H1 (cell line): Measurements from ENCODE around the gene EMC6. TPM values are rescaled to one million over a fixed set of nuclear protein-coding genes. Genes with fewer than 3 reads are reported as not detected.

Source experiments
- CTCF ChIA-PET: fragments of 300-600 bp; sonication (Branson Sonifier 250); formaldehyde crosslinking; loops from one replicate; lab custom pipeline; 2021; ENCODE audit not compliant: partially characterized antibody; lab: Charles Lee
- POLR2A ChIA-PET: fragments of 300-600 bp; sonication (Branson Sonifier 250); formaldehyde crosslinking; loops from one replicate; lab custom pipeline; 2021; ENCODE audit warnings: inconsistent platforms; ENCODE audit not compliant: partially characterized antibody; lab: Charles Lee
- DNase-seq, 2 experiments: peaks; one replicate each; pipeline versions ENCODE4 v3.0.0 to v3.0.0-alpha.2; 2010 to 2022; ENCODE audit warnings: low spot score in 2 of 2, low read depth in 1 of 2, mixed read lengths in 1 of 2
- FAIRE-seq: peaks from 2 replicates; lab custom pipeline; 2011; peaks lifted over from hg19 to GRCh38; lab: Jason Lieb, UNC
- H2AFZ ChIP-seq: 2 replicates; pipeline ENCODE4 v1.8.1; 2012; ENCODE audit warnings: low read length, inconsistent platforms
- H2AK5ac ChIP-seq: 2 replicates; pipeline ENCODE4 v1.6.1; 2013; ENCODE audit warnings: low read depth, low read length
- H2BK120ac ChIP-seq: replicated peaks from 2 replicates; pipeline ENCODE3; 2013; ENCODE audit warnings: low read depth, low read length, inconsistent platforms
- H2BK12ac ChIP-seq: 2 replicates; pipeline ENCODE4 v1.6.1; 2013; ENCODE audit warnings: low read depth, low read length
- H2BK15ac ChIP-seq: 2 replicates; pipeline ENCODE4 v1.6.1; 2013; ENCODE audit warnings: low read length
- H2BK20ac ChIP-seq: 2 replicates; pipeline ENCODE4 v1.6.1; 2013; ENCODE audit warnings: low read length
- H2BK5ac ChIP-seq: 2 replicates; pipeline ENCODE4 v1.6.1; 2013; ENCODE audit warnings: low read depth, low read length
- H3K14ac ChIP-seq: 2 replicates; pipeline ENCODE4 v1.6.1; 2013; ENCODE audit warnings: inconsistent platforms; ENCODE audit not compliant: insufficient read length
- H3K18ac ChIP-seq: 2 replicates; pipeline ENCODE4 v1.6.1; 2013; ENCODE audit warnings: low read length; ENCODE audit errors: extremely low read depth
- H3K23ac ChIP-seq: 2 replicates; pipeline ENCODE4 v1.6.1; 2013; ENCODE audit warnings: inconsistent platforms; ENCODE audit not compliant: insufficient read length
- H3K23me2 ChIP-seq: 2 replicates; pipeline ENCODE4 v1.6.1; 2013; ENCODE audit warnings: low read depth, low read length
- H3K27ac ChIP-seq: 2 replicates; pipeline ENCODE4 v1.6.1; 2011; ENCODE audit warnings: low read depth, low read length, inconsistent platforms
- H3K27me3 ChIP-seq, 4 experiments: replicated peaks in 1 of 4; 1 replicate in 1 of 4; 2 replicates in 3 of 4; pipeline versions ENCODE4 v1.6.1 to v1.8.1; 2011 to 2013; ENCODE audit warnings: low read length in 3 of 4, mild to moderate bottlenecking in 3 of 4, inconsistent platforms in 2 of 4, mixed read lengths in 2 of 4, moderate library complexity in 1 of 4; ENCODE audit not compliant: control insufficient read depth in 3 of 4, insufficient read depth in 3 of 4; ENCODE audit errors: extremely low read depth in 1 of 4
- H3K36me3 ChIP-seq, 4 experiments: 2 replicates each; pipeline versions ENCODE4 v1.6.1 to v1.8.1; 2011 to 2013; ENCODE audit warnings: mild to moderate bottlenecking in 4 of 4, low read length in 3 of 4, moderate library complexity in 2 of 4, control low read depth in 1 of 4, inconsistent platforms in 1 of 4; ENCODE audit not compliant: insufficient read depth in 4 of 4, control insufficient read depth in 2 of 4
- H3K4ac ChIP-seq: replicated peaks from 2 replicates; pipeline ENCODE3; 2013; ENCODE audit warnings: low read length, low read depth, mixed read lengths, inconsistent platforms; ENCODE audit not compliant: insufficient read length
- H3K4me1 ChIP-seq, 4 experiments: replicated peaks in 1 of 4; 1 replicate in 1 of 4; 2 replicates in 3 of 4; pipeline versions ENCODE4 v1.6.1 to v1.8.1; 2011 to 2013; ENCODE audit warnings: low read length in 3 of 4, inconsistent platforms in 2 of 4, mixed read lengths in 1 of 4; ENCODE audit not compliant: insufficient read depth in 4 of 4, control insufficient read depth in 3 of 4
- H3K4me2 ChIP-seq, 2 experiments: 2 replicates each; pipeline versions ENCODE4 v1.6.1 to v1.8.1; 2011 to 2013; ENCODE audit warnings: low read depth in 2 of 2, low read length in 2 of 2, control low read depth in 1 of 2, inconsistent platforms in 1 of 2, mild to moderate bottlenecking in 1 of 2; ENCODE audit not compliant: insufficient read depth in 1 of 2
- H3K4me3 ChIP-seq, 4 experiments: fragments of 200-600, 300-600 bp in 1 of 4; sonication (generic), shearing (Covaris generic), sonication (Bioruptor Twin) in 1 of 4; 2 replicates each; pipeline versions ENCODE4 v1.5.1 to v1.8.1; 2011 to 2016; ENCODE audit warnings: low read length in 4 of 4, low read depth in 3 of 4, control low read depth in 2 of 4, inconsistent platforms in 2 of 4, mild to moderate bottlenecking in 2 of 4, mixed read lengths in 1 of 4, moderate library complexity in 1 of 4; ENCODE audit not compliant: insufficient read depth in 2 of 4; ENCODE audit errors: extremely low read depth in 1 of 4
- H3K56ac ChIP-seq: replicated peaks from 2 replicates; pipeline ENCODE3; 2013; ENCODE audit warnings: low read depth, mild to moderate bottlenecking, mixed read lengths, low read length, inconsistent platforms; ENCODE audit not compliant: insufficient read length
- H3K79me1 ChIP-seq: 2 replicates; pipeline ENCODE4 v1.6.1; 2013; ENCODE audit warnings: low read depth, low read length, control low read depth
- H3K79me2 ChIP-seq, 2 experiments: 2 replicates each; pipeline versions ENCODE4 v1.6.1 to v1.8.1; 2012 to 2013; ENCODE audit warnings: low read length in 2 of 2, mild to moderate bottlenecking in 2 of 2, inconsistent platforms in 1 of 2; ENCODE audit not compliant: insufficient read depth in 2 of 2, control insufficient read depth in 1 of 2
- H3K9ac ChIP-seq, 4 experiments: replicated peaks in 1 of 4; 1 replicate in 1 of 4; 2 replicates in 3 of 4; pipeline versions ENCODE4 v1.6.1 to v1.8.1; 2011 to 2013; ENCODE audit warnings: low read depth in 3 of 4, low read length in 3 of 4, control low read depth in 2 of 4, mild to moderate bottlenecking in 2 of 4, moderate library complexity in 2 of 4, inconsistent platforms in 1 of 4; ENCODE audit errors: extremely low read depth in 1 of 4
- H3K9me3 ChIP-seq, 2 experiments: 2 replicates each; pipeline versions ENCODE4 v1.6.1 to v1.8.1; 2012 to 2013; ENCODE audit warnings: mild to moderate bottlenecking in 2 of 2, moderate library complexity in 2 of 2, control low read depth in 1 of 2, inconsistent platforms in 1 of 2, low read depth in 1 of 2, low read length in 1 of 2, mixed read lengths in 1 of 2; ENCODE audit not compliant: insufficient read depth in 2 of 2
- H4K20me1 ChIP-seq, 2 experiments: replicated peaks in 1 of 2; 2 replicates each; pipeline versions ENCODE3 to v1.8.1; 2011 to 2013; ENCODE audit warnings: inconsistent platforms in 2 of 2, low read length in 2 of 2, mild to moderate bottlenecking in 1 of 2; ENCODE audit not compliant: insufficient read depth in 2 of 2, control insufficient read depth in 1 of 2
- H4K5ac ChIP-seq: 2 replicates; pipeline ENCODE4 v1.6.1; 2013; ENCODE audit warnings: low read length, low read depth, mixed read lengths, inconsistent platforms; ENCODE audit not compliant: insufficient read length
- H4K8ac ChIP-seq: 2 replicates; pipeline ENCODE4 v1.8.0; 2013; ENCODE audit warnings: mild to moderate bottlenecking, moderate library complexity, low read length, inconsistent platforms; ENCODE audit not compliant: insufficient read depth; ENCODE audit errors: extremely low read depth
- H4K91ac ChIP-seq: replicated peaks from 2 replicates; pipeline ENCODE3; 2013; ENCODE audit warnings: low read length, mixed read lengths, inconsistent platforms; ENCODE audit not compliant: insufficient read length
- CTBP2 ChIP-seq: IDR thresholded peaks from 2 replicates; pipeline ENCODE4 v1.7.0; 2011; ENCODE audit warnings: borderline replicate concordance, mild to moderate bottlenecking, moderate library complexity, mixed read lengths, low read length; ENCODE audit not compliant: insufficient read depth, insufficient read length
- CTCF ChIP-seq, 3 experiments: IDR thresholded peaks; 1 replicate in 2 of 3; 2 replicates in 1 of 3; pipeline versions ENCODE4 v1.5.1 to v1.6.1; 2011; ENCODE audit warnings: low read length in 3 of 3, mild to moderate bottlenecking in 3 of 3, inconsistent platforms in 2 of 3, low read depth in 1 of 3, moderate library complexity in 1 of 3; ENCODE audit not compliant: insufficient read depth in 1 of 3; ENCODE audit errors: control extremely low read depth in 1 of 3
- GABPA ChIP-seq: IDR thresholded peaks from 2 replicates; pipeline ENCODE4 v1.6.1; 2011; ENCODE audit warnings: mild to moderate bottlenecking, low read length, moderate library complexity, borderline replicate concordance; ENCODE audit not compliant: insufficient read depth
- HDAC2 ChIP-seq, 2 experiments: fragments of 300-600 bp in 1 of 2; sonication (generic) in 1 of 2; IDR thresholded peaks; 2 replicates each; pipeline ENCODE4 v1.6.1; 2011 to 2012; ENCODE audit warnings: low read depth in 2 of 2, low read length in 2 of 2, mild to moderate bottlenecking in 2 of 2, moderate library complexity in 2 of 2, borderline replicate concordance in 1 of 2, inconsistent platforms in 1 of 2
- SAP30 ChIP-seq: fragments of 300-600 bp; sonication (generic); IDR thresholded peaks from 2 replicates; pipeline ENCODE4 v1.7.1; 2012; ENCODE audit warnings: low read length, moderate library complexity, mild to moderate bottlenecking, inconsistent platforms; ENCODE audit not compliant: insufficient read depth, insufficient replicate concordance
- SIX5 ChIP-seq: IDR thresholded peaks from 2 replicates; pipeline ENCODE4 v1.6.1; 2011; ENCODE audit warnings: mild to moderate bottlenecking, low read depth, low read length
- SP2 ChIP-seq: IDR thresholded peaks from 2 replicates; pipeline ENCODE4 v1.6.1; 2012; ENCODE audit warnings: mild to moderate bottlenecking, low read length, inconsistent platforms
- SP4 ChIP-seq: IDR thresholded peaks from 2 replicates; pipeline ENCODE4 v1.6.1; 2012; ENCODE audit warnings: low read length, inconsistent platforms
- USF2 ChIP-seq: IDR thresholded peaks from 2 replicates; pipeline ENCODE4 v1.6.1; 2011; ENCODE audit warnings: low read length, improper control_type of control experiment
- WGBS, 2 experiments: shearing (Covaris generic) in 1 of 2; methylation state at CpG; one replicate each; pipeline versions ENCODE4 v1.1.6 to v1.1.7; 2013 to 2015; ENCODE audit warnings: low lambda C conversion rate in 2 of 2, mixed read lengths in 2 of 2, inconsistent platforms in 1 of 2, low coverage in 1 of 2, missing lambda C conversion rate in 1 of 2; ENCODE audit not compliant: insufficient replicate concordance in 2 of 2, insufficient coverage in 1 of 2, insufficient read length in 1 of 2; ENCODE audit errors: extremely low coverage in 1 of 2, missing lambda C conversion rate in 1 of 2; 5-methylcytosine and 5-hydroxymethylcytosine counted together
- polyA plus RNA-seq, 7 experiments: library from polyadenylated mRNA; depleted of rRNA in 3 of 7; stranded (reverse) in 5 of 7; unstranded in 2 of 7; fragments of >200 nt in 5 of 7; fragments of 200-250 nt in 2 of 7; gene quantifications; 1 replicate in 5 of 7; 2 replicates in 1 of 7; 4 replicates in 1 of 7; pipeline versions ENCODE4 v1.2.1 to v1.2.3, GENCODE V29; 2011 to 2013; ENCODE audit warnings: missing spikeins in 2 of 7, mixed read lengths in 2 of 7
- total RNA-seq: library from RNA; stranded (reverse); fragmentation: NEBNext Ultra II Directional; extraction: Animal tissue kit (Norgen Biotek cat#: 25700); gene quantifications from 2 replicates; pipeline ENCODE4 v1.2.1, GENCODE V29; 2021

EMC6 gene
- total and polyA plus RNA-seq, 2 of the 8 experiments (the other 6 are each of a cell fraction or from before 2014, with no cell fraction given): 81.5 to 193 TPM

- Histone ChIP-seq H3K4me1 (peaks cover 0 to 3% (median 0%) of the 10 kb centered on the region in 4 experiments; a peak in 1 of 7 replicates), H3K4me3 (no peak overlapping the region), H3K27me3 (no peaks in the 10 kb centered on the region), H3K9ac (no peak overlapping the region), H2BK20ac (no peak overlapping the region), H3K4ac (no peak overlapping the region), H3K79me1 (peaks cover 6% of the 10 kb centered on the region; the same call in 1 of the 2 replicates), H3K23me2 (peaks cover 6% of the 10 kb centered on the region; the same call in 1 of the 2 replicates), H2BK12ac (no peak overlapping the region), H2AK5ac (no peak overlapping the region), H3K9me3 (no peaks in the 10 kb centered on the region), H4K8ac (0 out of 2 replicates have a peak overlapping the region, but pooled peaks have one; percentile 35), H3K18ac (no peak overlapping the region), H2BK120ac (no peak overlapping the region), H3K27ac (no peak overlapping the region; the same call in 1 of the 2 replicates), H2AFZ (no peak overlapping the region), H4K91ac (no peak overlapping the region), H2BK5ac (no peak overlapping the region), H2BK15ac (no peak overlapping the region), H4K20me1 (peaks cover 2 to 12% of the 10 kb centered on the region in 2 experiments), H3K56ac (no peak overlapping the region), H3K4me2 (no peak overlapping the region), H4K5ac (no peak overlapping the region), H3K79me2 (peaks cover 0 to 20% of the 10 kb centered on the region in 2 experiments; a peak in 2 of 4 replicates), H3K14ac (no peak overlapping the region), H3K36me3 (peaks cover 2 to 25% (median 9%) of the 10 kb centered on the region in 4 experiments; a peak in 6 of 8 replicates), H3K23ac (no peak overlapping the region)
- no peak for FAIRE-seq
- 92% methylated on average over 7 of the region's 7 CpGs; no CpG with 5 or more reads in 1 of the 2 experiments for WGBS, 2 experiments
- POLR2A ChIA-PET: interaction anchor here (1.8 kb wide), 1 partner anchor 13 kb away, joined by 3 read pairs; no protein-coding TSS in a partner anchor
- CTCF ChIA-PET: interaction anchor here (0.6 to 1.2 kb wide), 4 partner anchors 11 to 57 kb away, joined by 3 to 4 read pairs (median 3); partner anchors contain the start of gene TRPV1
- no peak for DNase-seq
- TF ChIP-seq USF2 (no peak), SP4 (no peak), CTBP2 (no peak), SP2 (no peak), GABPA (no peak), CTCF (IDR thresholded peaks at IDR 0.05; ENCODE audit: control extremely low read depth in 1 of 3, insufficient read depth in 1 of 3, low read depth in 1 of 3, low read length in 3 of 3) (no peak), HDAC2 (IDR thresholded peaks at IDR 0.05; ENCODE audit: borderline replicate concordance in 1 of 2, low read depth in 2 of 2, low read length in 2 of 2) (no peak), SIX5 (no peak), SAP30 (no peak)
Observed at GRCh38 chr17:3632287-3632686, 36.3 kb upstream of the EMC6 start.
